HEK293 (cell line): ENCODE data around the gene ANTKMT.

ENCODE experiments used
- INSM2 ChIP-seq: fragments of 450-650 bp; formaldehyde crosslinking; IDR thresholded peaks from 2 replicates; pipeline ENCODE4 v1.5.1; 2016; ENCODE audit warnings: missing biosample characterization, missing genetic modification characterization
- KLF9 ChIP-seq: fragments of 450-650 bp; formaldehyde crosslinking; IDR thresholded peaks from 2 replicates; pipeline ENCODE4 v1.5.1; 2016; ENCODE audit warnings: missing biosample characterization, missing genetic modification characterization, low read depth
- MZF1 ChIP-seq: fragments of 450-650 bp; formaldehyde crosslinking; IDR thresholded peaks from 2 replicates; pipeline ENCODE4 v1.5.1; 2017; ENCODE audit warnings: missing biosample characterization, missing genetic modification characterization, borderline replicate concordance
- OVOL3 ChIP-seq: fragments of 450-650 bp; formaldehyde crosslinking; IDR thresholded peaks from 2 replicates; pipeline ENCODE4 v1.5.1; 2016; ENCODE audit warnings: missing biosample characterization, missing genetic modification characterization
- SP2 ChIP-seq: fragments of 450-650 bp; formaldehyde crosslinking; IDR thresholded peaks from 2 replicates; pipeline ENCODE4 v1.5.1; 2016; ENCODE audit warnings: missing biosample characterization, missing genetic modification characterization
- TSHZ1 ChIP-seq: fragments of 450-650 bp; formaldehyde crosslinking; IDR thresholded peaks from 2 replicates; pipeline ENCODE4 v1.5.1; 2016; ENCODE audit warnings: missing biosample characterization, missing genetic modification characterization, borderline replicate concordance
- YY1 ChIP-seq: fragments of 450-650 bp; formaldehyde crosslinking; IDR thresholded peaks from 2 replicates; pipeline ENCODE4 v1.5.1; 2018; ENCODE audit warnings: missing biosample characterization, missing genetic modification characterization
- ZBTB11 ChIP-seq: fragments of 450-650 bp; formaldehyde crosslinking; conservative IDR thresholded peaks from 2 replicates; pipeline ENCODE4 v1.5.1; 2016; ENCODE audit warnings: low read depth, missing biosample characterization, missing genetic modification characterization
- ZNF211 ChIP-seq: fragments of 450-650 bp; formaldehyde crosslinking; IDR thresholded peaks from 2 replicates; pipeline ENCODE4 v1.5.1; 2016; ENCODE audit warnings: low read depth, missing biosample characterization, missing genetic modification characterization
- ZNF221 ChIP-seq: fragments of 450-650 bp; formaldehyde crosslinking; IDR thresholded peaks from 2 replicates; pipeline ENCODE4 v1.5.1; 2017; ENCODE audit warnings: missing biosample characterization, missing genetic modification characterization, borderline replicate concordance
- ZNF302 ChIP-seq: fragments of 450-650 bp; formaldehyde crosslinking; IDR thresholded peaks from 2 replicates; pipeline ENCODE4 v1.5.1; 2016; ENCODE audit warnings: missing biosample characterization, missing genetic modification characterization, low read depth
- ZNF350 ChIP-seq: fragments of 450-650 bp; formaldehyde crosslinking; IDR thresholded peaks from 2 replicates; pipeline ENCODE4 v1.5.0; 2017; ENCODE audit warnings: missing biosample characterization, mild to moderate bottlenecking, missing genetic modification characterization
- ZNF558 ChIP-seq: fragments of 450-650 bp; formaldehyde crosslinking; IDR thresholded peaks from 2 replicates; pipeline ENCODE4 v1.5.1; 2016; ENCODE audit warnings: missing biosample characterization, missing genetic modification characterization
- ZNF561 ChIP-seq: fragments of 450-650 bp; IDR thresholded peaks from 2 replicates; pipeline ENCODE4 v1.5.1; 2018; ENCODE audit warnings: missing biosample characterization, missing genetic modification characterization, borderline replicate concordance
- ZNF654 ChIP-seq: fragments of 450-650 bp; formaldehyde crosslinking; IDR thresholded peaks from 2 replicates; pipeline ENCODE4 v1.5.1; 2016; ENCODE audit warnings: low read depth, missing biosample characterization, missing genetic modification characterization
- ZNF658 ChIP-seq: fragments of 450-650 bp; formaldehyde crosslinking; IDR thresholded peaks from 2 replicates; pipeline ENCODE4; 2016; ENCODE audit warnings: missing biosample characterization, missing genetic modification characterization
- ZSCAN23 ChIP-seq: fragments of 450-650 bp; formaldehyde crosslinking; IDR thresholded peaks from 2 replicates; pipeline ENCODE4 v1.5.1; 2016; ENCODE audit warnings: missing biosample characterization, missing genetic modification characterization
- TF ChIP-seq, protein P1 (sequence below): fragments of 450-650 bp; formaldehyde crosslinking; IDR thresholded peaks from 2 replicates; pipeline ENCODE4 v1.5.1; 2016; ENCODE audit warnings: missing biosample characterization, missing genetic modification characterization

ANTKMT gene

DNA sequence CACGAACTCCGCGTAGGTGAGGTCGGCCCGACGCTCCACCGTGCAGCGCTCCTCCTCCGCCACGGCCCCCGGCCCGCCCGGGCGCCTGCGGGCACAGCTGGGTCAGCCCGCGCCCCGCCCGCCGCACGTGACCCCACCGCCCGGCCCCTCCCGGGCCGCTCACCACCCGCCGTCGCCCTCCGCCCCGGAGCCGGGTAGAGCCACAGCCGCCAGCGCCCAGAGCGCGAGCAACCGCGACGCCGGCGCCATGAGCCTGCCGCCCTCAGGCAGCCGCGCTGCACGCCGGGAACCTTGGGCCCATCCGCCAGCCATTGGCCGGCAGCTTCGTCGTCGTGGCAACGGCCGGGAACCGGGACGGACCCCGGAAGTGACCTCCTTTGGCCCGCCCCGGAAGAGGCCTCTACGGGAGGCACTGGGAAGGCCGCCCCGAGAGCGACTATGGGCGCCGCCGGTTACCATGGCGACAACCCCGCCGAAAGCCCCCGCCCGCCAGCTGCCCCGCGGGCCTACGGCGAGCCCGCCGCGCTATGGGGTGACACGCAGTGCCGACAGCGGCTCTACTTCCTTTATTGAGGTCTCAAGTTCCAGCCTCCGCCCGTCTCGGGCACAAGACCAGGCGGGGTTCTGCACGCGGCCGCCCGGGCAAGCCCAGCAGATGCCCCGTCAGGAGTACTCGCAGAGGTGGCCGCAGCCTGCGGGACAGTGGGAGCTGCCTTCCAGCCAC is 36.7 kb upstream of the ANTKMT start, which contains the start of gene JMJD8 (continued):
- TF ChIP-seq TSHZ1 (no peak), ZNF221 (tag by site-specific recombination) (no peak), ZNF654 (tag by site-specific recombination) (no peak), ZNF302 (no peak), SP2 (tag by site-specific recombination) (peak; percentile 95), ZSCAN23 (tag by site-specific recombination) (no peak), YY1 (peak; percentile 84), OVOL3 (tag by site-specific recombination) (no peak), INSM2 (tag by site-specific recombination) (peak; percentile 64; the same call in 1 of the 2 replicates), ZNF558 (no peak), ZNF658 (tag by site-specific recombination) (no peak), ZNF561 (tag by site-specific recombination) (peak; percentile 98), KLF9 (peak; percentile 13; the same call in 1 of the 2 replicates), ZNF350 (no peak), ZNF211 (tag by site-specific recombination) (no peak), MZF1 (no peak), ZBTB11 (tag by site-specific recombination) (peak; percentile 87)
- TF ChIP-seq, protein P1, sequence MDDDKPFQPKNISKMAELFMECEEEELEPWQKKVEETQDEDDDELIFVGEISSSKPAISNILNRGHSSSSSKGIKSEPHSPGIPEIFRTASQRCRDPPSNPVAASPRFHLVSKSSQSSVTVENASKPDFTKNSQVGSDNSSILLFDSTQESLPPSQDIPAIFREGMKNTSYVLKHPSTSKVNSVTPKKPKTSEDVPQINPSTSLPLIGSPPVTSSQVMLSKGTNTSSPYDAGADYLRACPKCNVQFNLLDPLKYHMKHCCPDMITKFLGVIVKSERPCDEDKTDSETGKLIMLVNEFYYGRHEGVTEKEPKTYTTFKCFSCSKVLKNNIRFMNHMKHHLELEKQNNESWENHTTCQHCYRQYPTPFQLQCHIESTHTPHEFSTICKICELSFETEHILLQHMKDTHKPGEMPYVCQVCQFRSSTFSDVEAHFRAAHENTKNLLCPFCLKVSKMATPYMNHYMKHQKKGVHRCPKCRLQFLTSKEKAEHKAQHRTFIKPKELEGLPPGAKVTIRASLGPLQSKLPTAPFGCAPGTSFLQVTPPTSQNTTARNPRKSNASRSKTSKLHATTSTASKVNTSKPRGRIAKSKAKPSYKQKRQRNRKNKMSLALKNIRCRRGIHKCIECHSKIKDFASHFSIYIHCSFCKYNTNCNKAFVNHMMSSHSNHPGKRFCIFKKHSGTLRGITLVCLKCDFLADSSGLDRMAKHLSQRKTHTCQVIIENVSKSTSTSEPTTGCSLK (tag by site-specific recombination), result no peak
